Measurements from ENCODE around the gene KNL1.

DNA sequence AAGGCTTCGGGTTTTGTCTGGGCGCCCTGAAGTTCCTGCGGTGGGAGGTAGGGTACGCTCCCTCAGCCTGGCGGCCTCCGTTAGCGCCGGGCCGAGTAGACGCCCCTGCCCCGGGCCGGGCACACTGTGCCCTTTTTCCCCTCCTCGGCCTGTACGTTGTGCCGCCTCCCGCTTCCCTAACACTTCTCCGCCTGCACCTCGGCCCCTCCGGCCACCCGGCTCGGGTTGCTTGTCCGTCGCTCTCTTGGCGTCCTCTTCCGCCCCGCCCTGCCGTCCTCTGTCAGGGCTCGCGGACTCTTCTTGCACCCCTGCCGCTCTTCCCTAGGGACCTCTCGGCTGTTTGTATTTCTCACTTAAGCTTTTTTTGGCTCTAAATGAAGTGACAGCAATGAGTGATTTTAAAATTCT is 384 bp downstream of the KNL1 start:
- TF ChIP-seq POLR2AphosphoS5 (IDR thresholded peaks at IDR 0.05; ENCODE audit: low read length), result no peak
- TF ChIP-seq BCL11A (IDR thresholded peaks at IDR 0.05; ENCODE audit: low read depth, low read length), result no peak
- TF ChIP-seq, protein P1, sequence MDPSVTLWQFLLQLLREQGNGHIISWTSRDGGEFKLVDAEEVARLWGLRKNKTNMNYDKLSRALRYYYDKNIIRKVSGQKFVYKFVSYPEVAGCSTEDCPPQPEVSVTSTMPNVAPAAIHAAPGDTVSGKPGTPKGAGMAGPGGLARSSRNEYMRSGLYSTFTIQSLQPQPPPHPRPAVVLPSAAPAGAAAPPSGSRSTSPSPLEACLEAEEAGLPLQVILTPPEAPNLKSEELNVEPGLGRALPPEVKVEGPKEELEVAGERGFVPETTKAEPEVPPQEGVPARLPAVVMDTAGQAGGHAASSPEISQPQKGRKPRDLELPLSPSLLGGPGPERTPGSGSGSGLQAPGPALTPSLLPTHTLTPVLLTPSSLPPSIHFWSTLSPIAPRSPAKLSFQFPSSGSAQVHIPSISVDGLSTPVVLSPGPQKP (IDR thresholded peaks at IDR 0.05; ENCODE audit: low read depth, low read length), result no peak
- TF ChIP-seq, protein P2, sequence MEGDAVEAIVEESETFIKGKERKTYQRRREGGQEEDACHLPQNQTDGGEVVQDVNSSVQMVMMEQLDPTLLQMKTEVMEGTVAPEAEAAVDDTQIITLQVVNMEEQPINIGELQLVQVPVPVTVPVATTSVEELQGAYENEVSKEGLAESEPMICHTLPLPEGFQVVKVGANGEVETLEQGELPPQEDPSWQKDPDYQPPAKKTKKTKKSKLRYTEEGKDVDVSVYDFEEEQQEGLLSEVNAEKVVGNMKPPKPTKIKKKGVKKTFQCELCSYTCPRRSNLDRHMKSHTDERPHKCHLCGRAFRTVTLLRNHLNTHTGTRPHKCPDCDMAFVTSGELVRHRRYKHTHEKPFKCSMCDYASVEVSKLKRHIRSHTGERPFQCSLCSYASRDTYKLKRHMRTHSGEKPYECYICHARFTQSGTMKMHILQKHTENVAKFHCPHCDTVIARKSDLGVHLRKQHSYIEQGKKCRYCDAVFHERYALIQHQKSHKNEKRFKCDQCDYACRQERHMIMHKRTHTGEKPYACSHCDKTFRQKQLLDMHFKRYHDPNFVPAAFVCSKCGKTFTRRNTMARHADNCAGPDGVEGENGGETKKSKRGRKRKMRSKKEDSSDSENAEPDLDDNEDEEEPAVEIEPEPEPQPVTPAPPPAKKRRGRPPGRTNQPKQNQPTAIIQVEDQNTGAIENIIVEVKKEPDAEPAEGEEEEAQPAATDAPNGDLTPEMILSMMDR (IDR thresholded peaks at IDR 0.05 in 2 of 3, conservative IDR thresholded peaks at IDR 0.05 in 1 of 3; ENCODE audit: control insufficient read depth in 2 of 3, extremely low read depth in 1 of 3, insufficient read depth in 1 of 3, low read depth in 3 of 3, low read length in 3 of 3), result peak in 2 of 3 experiments; percentile 12 to 39; a peak in 1 of 6 replicates
- TF ChIP-seq POLR2A (IDR thresholded peaks at IDR 0.05; ENCODE audit: low read depth, low read length), result no peak
- TF ChIP-seq CBX5 (IDR thresholded peaks at IDR 0.05; ENCODE audit: low read depth), result no peak
- TF ChIP-seq, protein P3, sequence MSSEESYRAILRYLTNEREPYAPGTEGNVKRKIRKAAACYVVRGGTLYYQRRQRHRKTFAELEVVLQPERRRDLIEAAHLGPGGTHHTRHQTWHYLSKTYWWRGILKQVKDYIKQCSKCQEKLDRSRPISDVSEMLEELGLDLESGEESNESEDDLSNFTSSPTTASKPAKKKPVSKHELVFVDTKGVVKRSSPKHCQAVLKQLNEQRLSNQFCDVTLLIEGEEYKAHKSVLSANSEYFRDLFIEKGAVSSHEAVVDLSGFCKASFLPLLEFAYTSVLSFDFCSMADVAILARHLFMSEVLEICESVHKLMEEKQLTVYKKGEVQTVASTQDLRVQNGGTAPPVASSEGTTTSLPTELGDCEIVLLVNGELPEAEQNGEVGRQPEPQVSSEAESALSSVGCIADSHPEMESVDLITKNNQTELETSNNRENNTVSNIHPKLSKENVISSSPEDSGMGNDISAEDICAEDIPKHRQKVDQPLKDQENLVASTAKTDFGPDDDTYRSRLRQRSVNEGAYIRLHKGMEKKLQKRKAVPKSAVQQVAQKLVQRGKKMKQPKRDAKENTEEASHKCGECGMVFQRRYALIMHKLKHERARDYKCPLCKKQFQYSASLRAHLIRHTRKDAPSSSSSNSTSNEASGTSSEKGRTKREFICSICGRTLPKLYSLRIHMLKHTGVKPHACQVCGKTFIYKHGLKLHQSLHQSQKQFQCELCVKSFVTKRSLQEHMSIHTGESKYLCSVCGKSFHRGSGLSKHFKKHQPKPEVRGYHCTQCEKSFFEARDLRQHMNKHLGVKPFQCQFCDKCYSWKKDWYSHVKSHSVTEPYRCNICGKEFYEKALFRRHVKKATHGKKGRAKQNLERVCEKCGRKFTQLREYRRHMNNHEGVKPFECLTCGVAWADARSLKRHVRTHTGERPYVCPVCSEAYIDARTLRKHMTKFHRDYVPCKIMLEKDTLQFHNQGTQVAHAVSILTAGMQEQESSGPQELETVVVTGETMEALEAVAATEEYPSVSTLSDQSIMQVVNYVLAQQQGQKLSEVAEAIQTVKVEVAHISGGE (CRISPR knock-in tag; IDR thresholded peaks at IDR 0.05), result no peak
- peak; percentile 11 to 22; a peak in 1 of 4 replicates for TF ChIP-seq BHLHE40 (IDR thresholded peaks at IDR 0.05; ENCODE audit: borderline replicate concordance in 1 of 2, low read depth in 2 of 2, low read length in 1 of 2)
- TF ChIP-seq, protein P4, sequence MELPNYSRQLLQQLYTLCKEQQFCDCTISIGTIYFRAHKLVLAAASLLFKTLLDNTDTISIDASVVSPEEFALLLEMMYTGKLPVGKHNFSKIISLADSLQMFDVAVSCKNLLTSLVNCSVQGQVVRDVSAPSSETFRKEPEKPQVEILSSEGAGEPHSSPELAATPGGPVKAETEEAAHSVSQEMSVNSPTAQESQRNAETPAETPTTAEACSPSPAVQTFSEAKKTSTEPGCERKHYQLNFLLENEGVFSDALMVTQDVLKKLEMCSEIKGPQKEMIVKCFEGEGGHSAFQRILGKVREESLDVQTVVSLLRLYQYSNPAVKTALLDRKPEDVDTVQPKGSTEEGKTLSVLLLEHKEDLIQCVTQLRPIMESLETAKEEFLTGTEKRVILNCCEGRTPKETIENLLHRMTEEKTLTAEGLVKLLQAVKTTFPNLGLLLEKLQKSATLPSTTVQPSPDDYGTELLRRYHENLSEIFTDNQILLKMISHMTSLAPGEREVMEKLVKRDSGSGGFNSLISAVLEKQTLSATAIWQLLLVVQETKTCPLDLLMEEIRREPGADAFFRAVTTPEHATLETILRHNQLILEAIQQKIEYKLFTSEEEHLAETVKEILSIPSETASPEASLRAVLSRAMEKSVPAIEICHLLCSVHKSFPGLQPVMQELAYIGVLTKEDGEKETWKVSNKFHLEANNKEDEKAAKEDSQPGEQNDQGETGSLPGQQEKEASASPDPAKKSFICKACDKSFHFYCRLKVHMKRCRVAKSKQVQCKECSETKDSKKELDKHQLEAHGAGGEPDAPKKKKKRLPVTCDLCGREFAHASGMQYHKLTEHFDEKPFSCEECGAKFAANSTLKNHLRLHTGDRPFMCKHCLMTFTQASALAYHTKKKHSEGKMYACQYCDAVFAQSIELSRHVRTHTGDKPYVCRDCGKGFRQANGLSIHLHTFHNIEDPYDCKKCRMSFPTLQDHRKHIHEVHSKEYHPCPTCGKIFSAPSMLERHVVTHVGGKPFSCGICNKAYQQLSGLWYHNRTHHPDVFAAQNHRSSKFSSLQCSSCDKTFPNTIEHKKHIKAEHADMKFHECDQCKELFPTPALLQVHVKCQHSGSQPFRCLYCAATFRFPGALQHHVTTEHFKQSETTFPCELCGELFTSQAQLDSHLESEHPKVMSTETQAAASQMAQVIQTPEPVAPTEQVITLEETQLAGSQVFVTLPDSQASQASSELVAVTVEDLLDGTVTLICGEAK (IDR thresholded peaks at IDR 0.05; ENCODE audit: borderline replicate concordance), result no peak; the same call in 1 of the 2 replicates
- peak; percentile 47; the same call in 1 of the 2 replicates for TF ChIP-seq CHD2 (IDR thresholded peaks at IDR 0.05; ENCODE audit: borderline replicate concordance, low read depth, low read length)
- TF ChIP-seq EZH2 (IDR thresholded peaks at IDR 0.05; ENCODE audit: borderline replicate concordance, control insufficient read depth, low read depth, low read length), result no peak

Measured in GM12878 (cell line).